Right lung (tissue), 5 donors: Measurements from ENCODE around the gene LCMT1. TPM values are rescaled to one million over a fixed set of nuclear protein-coding genes. Genes with fewer than 3 reads are reported as not detected.
"Not testable (repeated sequence)": the region's sequence is repeated elsewhere in the genome, so short reads cannot be mapped to it uniquely, and the experiment has no call there.

Source experiments
- DNase-seq, 2 donors: peaks; one replicate each; pipeline ENCODE4 v3.0.0-alpha.2; 2013
- polyA plus RNA-seq, 5 donors: library from polyadenylated mRNA; unstranded; fragments of 120-200 nt; gene quantifications; one replicate each; pipeline versions ENCODE4 v1.2.1 to v1.2.3, GENCODE V29; 2013; ENCODE audit warnings: inconsistent platforms in 1 of 5, low replicate concordance in 1 of 5; ENCODE audit not compliant: insufficient read length in 5 of 5, insufficient read depth in 1 of 5

Gene LCMT1
- polyA plus RNA-seq, 5 donors, result 44.2 to 57.9 (median 49.4) TPM

GRCh38 chr16:25092441-25092840, 19.1 kb upstream of the LCMT1 start:
- DNase-seq, result no peak

GRCh38 chr16:25093208-25094061, 18.1 kb upstream of the LCMT1 start:
- DNase-seq, result no peak

- DNase-seq, result no peak
Observed at GRCh38 chr16:25094596-25094995, 16.9 kb upstream of the LCMT1 start.

- DNase-seq, result no peak
Observed at GRCh38 chr16:25095636-25096035, 15.9 kb upstream of the LCMT1 start.

- DNase-seq, result no peak
Observed at GRCh38 chr16:25097276-25097975, 14.1 kb upstream of the LCMT1 start.

- no peak for DNase-seq
Observed at GRCh38 chr16:25100511-25100910, 11.0 kb upstream of the LCMT1 start.

GRCh38 chr16:25106567-25107465, 4.7 kb upstream of the LCMT1 start:
- peak; percentile 87 to 88 for DNase-seq

- DNase-seq, result no peak
Observed at GRCh38 chr16:25107466-25107792, 4.1 kb upstream of the LCMT1 start.

- no peak for DNase-seq
Observed at GRCh38 chr16:25108054-25108453, 3.5 kb upstream of the LCMT1 start.

GRCh38 chr16:25109643-25110042, 1.9 kb upstream of the LCMT1 start:
- no peak for DNase-seq

- DNase-seq, result no peak
Observed at GRCh38 chr16:25110387-25110947, 1.1 kb upstream of the LCMT1 start.

GRCh38 chr16:25114121-25114520, 2.6 kb downstream of the LCMT1 start:
- DNase-seq, result no peak

GRCh38 chr16:25118851-25119578, 7.5 kb downstream of the LCMT1 start:
- no peak for DNase-seq

- no peak for DNase-seq
Observed at GRCh38 chr16:25121824-25122600, 10.5 kb downstream of the LCMT1 start.

GRCh38 chr16:25124503-25124902, 13.0 kb downstream of the LCMT1 start:
- no peak for DNase-seq

GRCh38 chr16:25126086-25126666, 14.6 kb downstream of the LCMT1 start:
- not testable (repeated sequence) for DNase-seq

- no peak for DNase-seq
Observed at GRCh38 chr16:25126820-25127232, 15.3 kb downstream of the LCMT1 start.

- DNase-seq, result not testable (repeated sequence)
Observed at GRCh38 chr16:25132751-25133150, 21.2 kb downstream of the LCMT1 start.

- DNase-seq, result no peak
Observed at GRCh38 chr16:25134166-25134700, 22.7 kb downstream of the LCMT1 start.
